GM12878 (cell line): Measurements from ENCODE around the gene B9D2. TPM values are rescaled to one million over a fixed set of nuclear protein-coding genes. Genes with fewer than 3 reads are reported as not detected.

Experiments used
- ATAC-seq: fragments of 200-7000 bp; cut with Tn5 transposase; 3 replicates; pipeline ENCODE4 v1.9.1; 2020; ENCODE audit warnings: mild to moderate bottlenecking, moderate library complexity
- BruUV-seq: library from RNA; stranded (reverse); fragments of 400-500 nt; replicated peaks from 2 replicates; lab custom pipeline; 2021; lab: Mats Ljungman, UMichigan
- CTCF ChIA-PET: fragments of 300-600 bp; sonication (Branson Sonifier 250); formaldehyde crosslinking; extraction: SDS; loops from one replicate; lab custom pipeline; 2021; ENCODE audit warnings: inconsistent platforms; lab: Yijun Ruan, JAX
- POLR2A ChIA-PET: fragments of 350-600 bp; formaldehyde crosslinking; extraction: SDS; loops from one replicate; lab custom pipeline; 2021; ENCODE audit warnings: inconsistent platforms; lab: Charles Lee
- RAD21 ChIA-PET: fragments of 300-600 bp; sonication (Branson Sonifier 250); formaldehyde crosslinking; loops from one replicate; lab custom pipeline; 2023; ENCODE audit warnings: antibody characterized with exemption; ENCODE audit not compliant: unreplicated experiment; lab: Charles Lee
- SMC1A ChIA-PET: fragments of 300-600 bp; sonication (Branson Sonifier 250); formaldehyde crosslinking; loops from one replicate; lab custom pipeline; 2023; ENCODE audit not compliant: unreplicated experiment, uncharacterized antibody; lab: Charles Lee
- DNase-seq: peaks from one replicate; pipeline ENCODE4 v3.0.0-alpha.2; 2011; ENCODE audit warnings: low read depth, low spot score
- FAIRE-seq: peaks from 3 replicates; lab custom pipeline; 2011; peaks lifted over from hg19 to GRCh38; lab: Jason Lieb, UNC
- H2AFZ ChIP-seq: 2 replicates; pipeline ENCODE4 v1.6.0; 2011; ENCODE audit warnings: low read depth, low read length, control low read depth; ENCODE audit not compliant: control insufficient read depth
- H3K27ac ChIP-seq: 2 replicates; pipeline ENCODE4 v1.5.1; 2011; ENCODE audit warnings: control low read depth; ENCODE audit not compliant: control insufficient read depth, insufficient read depth
- H3K27me3 ChIP-seq, 2 experiments: replicated peaks in 1 of 2; 2 replicates each; pipeline versions ENCODE4 v1.6.0 to v1.6.1; 2011; ENCODE audit warnings: low read length in 1 of 2; ENCODE audit not compliant: control insufficient read depth in 2 of 2, insufficient read depth in 2 of 2
- H3K36me3 ChIP-seq, 2 experiments: 2 replicates each; pipeline ENCODE4 v1.5.1; 2011; ENCODE audit warnings: low read length in 1 of 2; ENCODE audit not compliant: control insufficient read depth in 2 of 2, insufficient read depth in 2 of 2
- H3K4me1 ChIP-seq: 2 replicates; pipeline ENCODE4 v1.6.1; 2011; ENCODE audit warnings: mild to moderate bottlenecking, low read length, moderate library complexity, mixed read lengths; ENCODE audit not compliant: control insufficient read depth, insufficient read depth
- H3K4me2 ChIP-seq: 2 replicates; pipeline ENCODE4 v1.6.0; 2011; ENCODE audit warnings: control low read depth; ENCODE audit not compliant: control insufficient read depth, insufficient read depth
- H3K4me3 ChIP-seq: fragments of 200-600 bp; sonication (generic); 2 replicates; pipeline ENCODE4 v1.5.1; 2016
- H3K79me2 ChIP-seq: 2 replicates; pipeline ENCODE4 v1.6.0; 2011; ENCODE audit warnings: low read length; ENCODE audit not compliant: control insufficient read depth, insufficient read depth
- H3K9ac ChIP-seq: 2 replicates; pipeline ENCODE4 v1.8.0; 2011; ENCODE audit warnings: low read length, control low read depth, mixed read lengths; ENCODE audit not compliant: control insufficient read depth, insufficient read depth
- H3K9me3 ChIP-seq: replicated peaks from 3 replicates; pipeline ENCODE4 v1.5.1; 2011; ENCODE audit warnings: mild to moderate bottlenecking, low read length; ENCODE audit not compliant: control insufficient read depth, insufficient read depth
- H4K20me1 ChIP-seq: 2 replicates; pipeline ENCODE4 v1.6.0; 2011; ENCODE audit not compliant: control insufficient read depth, insufficient read depth
- CREM ChIP-seq: IDR thresholded peaks from 2 replicates; pipeline ENCODE4 v1.6.1; 2014; ENCODE audit warnings: antibody characterized with exemption, low read depth
- IKZF2 ChIP-seq, 2 experiments: fragments of 450-650 bp; IDR thresholded peaks; 2 replicates each; pipeline ENCODE4 v1.6.1; 2017; ENCODE audit warnings: mild to moderate bottlenecking in 2 of 2, moderate library complexity in 2 of 2
- IRF4 ChIP-seq: IDR thresholded peaks from 2 replicates; pipeline ENCODE4 v1.6.1; 2011; ENCODE audit warnings: low read depth, low read length
- IRF5 ChIP-seq: fragments of 450-650 bp; IDR thresholded peaks from 2 replicates; pipeline ENCODE4 v1.6.1; 2017; ENCODE audit warnings: borderline replicate concordance
- MEF2B ChIP-seq: fragments of 450-650 bp; IDR thresholded peaks from 2 replicates; pipeline ENCODE4 v1.6.1; 2018; ENCODE audit warnings: mild to moderate bottlenecking, moderate library complexity; ENCODE audit not compliant: partially characterized antibody, poor library complexity, severe bottlenecking
- MTA2 ChIP-seq: fragments of 450-650 bp; IDR thresholded peaks from 2 replicates; pipeline ENCODE4 v1.6.1; 2016; ENCODE audit warnings: low read depth, mild to moderate bottlenecking, moderate library complexity
- PRDM15 ChIP-seq: fragments of 450-650 bp; formaldehyde crosslinking; IDR thresholded peaks from 2 replicates; pipeline ENCODE4 v1.4.0; 2020; ENCODE audit warnings: mild to moderate bottlenecking, moderate library complexity
- RAD51 ChIP-seq: fragments of 450-650 bp; IDR thresholded peaks from 2 replicates; pipeline ENCODE4 v1.6.1; 2016; ENCODE audit warnings: moderate library complexity, mild to moderate bottlenecking, inconsistent platforms
- RELB ChIP-seq: fragments of 450-650 bp; IDR thresholded peaks from 2 replicates; pipeline ENCODE4 v1.6.1; 2017; ENCODE audit warnings: low read depth, mild to moderate bottlenecking, moderate library complexity
- SMC3 ChIP-seq: IDR thresholded peaks from 2 replicates; pipeline ENCODE4 v1.6.1; 2011; ENCODE audit warnings: low read length, improper control_type of control experiment, borderline replicate concordance
- SUZ12 ChIP-seq: fragments of 200-600 bp; sonication (generic); IDR thresholded peaks from one replicate; pipeline ENCODE4 v1.6.1; 2018; ENCODE audit warnings: antibody characterized with exemption, mild to moderate bottlenecking; ENCODE audit not compliant: unreplicated experiment
- ZBTB4 ChIP-seq: fragments of 450-650 bp; formaldehyde crosslinking; IDR thresholded peaks from 2 replicates; pipeline ENCODE4 v1.4.0; 2022; ENCODE audit warnings: mild to moderate bottlenecking, moderate library complexity
- ZNF217 ChIP-seq: fragments of 450-650 bp; IDR thresholded peaks from 2 replicates; pipeline ENCODE4 v1.6.1; 2017; ENCODE audit warnings: antibody characterized with exemption, mild to moderate bottlenecking
- WGBS: methylation state at CpG from one replicate; pipeline ENCODE4 v1.1.6; 2016; ENCODE audit warnings: low lambda C conversion rate; ENCODE audit not compliant: insufficient replicate concordance, insufficient coverage; ENCODE audit errors: missing lambda C conversion rate; 5-methylcytosine and 5-hydroxymethylcytosine counted together
- in situ Hi-C: fragments of 300-500 bp; cut with MboI; formaldehyde crosslinking; loops from 9 replicates; pipeline ENCODE4 v1.14.3; 2018; ENCODE audit warnings: mixed read lengths
- intact Hi-C: fragments of 100-400 bp; cut with micrococcal nuclease; formaldehyde crosslinking; loops from one replicate; pipeline ENCODE4 v1.14.2; 2022; ENCODE audit not compliant: unreplicated experiment
- polyA plus RNA-seq, 11 experiments: library from polyadenylated mRNA; depleted of rRNA in 4 of 11; unstranded in 6 of 11; stranded (reverse) in 5 of 11; fragments of >200 nt; fragmentation: Nextera tagmentation in 4 of 11; fragmentation: Illumina TruSeq in 1 of 11; extraction: Ambion mirVana in 4 of 11; extraction: Trizol in 1 of 11; gene quantifications; 1 replicate in 1 of 11; 2 replicates in 10 of 11; pipeline versions ENCODE4 v1.2.1 to v1.2.3, GENCODE V29; 2011 to 2016; ENCODE audit warnings: inconsistent platforms in 2 of 11, missing spikeins in 2 of 11, low read depth in 1 of 11
- total RNA-seq, 4 experiments: library from RNA; depleted of rRNA in 3 of 4; stranded (reverse); fragments of >200 nt in 3 of 4; fragmentation: Illumina TruSeq in 1 of 4; extraction: Trizol in 1 of 4; gene quantifications; 2 replicates each; pipeline versions ENCODE4 v1.2.1 to v1.2.3, GENCODE V29; 2013 to 2021

Gene B9D2
- total and polyA plus RNA-seq, 10 of the 15 experiments (the other 5 are each of a cell fraction or from before 2014, with no cell fraction given), result 2.4 to 12.4 (median 5.0) TPM

- ATAC-seq (no peak; the same call in 2 of the 3 replicates), DNase-seq (no peak), FAIRE-seq (no peak)
- H4K20me1 ChIP-seq, result no peaks in the 10 kb centered on the region
- ChIA-PET CTCF (interaction anchor here (0.7 to 9.3 kb wide), 13 partner anchors 10 to 159 kb away, joined by 3 to 91 read pairs (median 3); partner anchors contain the start of genes DMAC2 and TGFB1), SMC1A (interaction anchor here (1.1 to 4.7 kb wide), 9 partner anchors 8 to 100 kb away, joined by 3 to 24 read pairs (median 8); partner anchors contain the start of genes DMAC2 and TMEM91), RAD21 (interaction anchor here (0.5 to 4.3 kb wide), 16 partner anchors 7 to 1393 kb away, joined by 3 to 41 read pairs (median 4); partner anchors contain the start of genes DMAC2, HNRNPUL1, PSMC4 and TGFB1), POLR2A (interaction anchor here (0.6 to 3.3 kb wide), 10 partner anchors 8 to 189 kb away, joined by 3 to 46 read pairs (median 6); partner anchors contain the start of genes HNRNPUL1 and TGFB1)
- H3K4me2 ChIP-seq, result peak overlapping the region; percentile 73
- no peaks in the 10 kb centered on the region for H3K36me3 ChIP-seq
- peak overlapping the region; percentile 94 for H3K27ac ChIP-seq
- peak overlapping the region; percentile 69 for H2AFZ ChIP-seq
- WGBS, result 20% methylated on average over 6 of the region's 6 CpGs
- TSS peak; percentile 88 for BruUV-seq
- peaks cover 28% of the 10 kb centered on the region for H3K4me1 ChIP-seq
- intact Hi-C loops, result no loop called here
- in situ Hi-C loops, result no loop called here
- H3K9ac ChIP-seq, result peak overlapping the region; percentile 97
- H3K4me3 ChIP-seq, result peak overlapping the region; percentile 92
- peaks cover 27% of the 10 kb centered on the region for H3K79me2 ChIP-seq
- no peaks in the 10 kb centered on the region for H3K9me3 ChIP-seq
- no peaks in the 10 kb centered on the region for H3K27me3 ChIP-seq
- no peak for TF ChIP-seq CREM
- TF ChIP-seq SMC3, result no peak
- TF ChIP-seq RAD51, result peak; percentile 65; the same call in 1 of the 2 replicates
- no peak for TF ChIP-seq MEF2B
- no peak for TF ChIP-seq ZBTB4 (CRISPR knock-in tag)
- TF ChIP-seq IRF4, result no peak
- TF ChIP-seq SUZ12, result no peak
- no peak for TF ChIP-seq IRF5
- TF ChIP-seq RELB, result peak; percentile 77
- TF ChIP-seq PRDM15 (CRISPR knock-in tag), result no peak
- TF ChIP-seq IKZF2 (IDR thresholded peaks at IDR 0.05), result peak in 1 of 2 experiments; percentile 19; a peak in 2 of 4 replicates
- TF ChIP-seq ZNF217, result 0 out of 2 replicates have a peak, but pooled peaks have one; percentile 38
- TF ChIP-seq MTA2, result no peak
Observed at GRCh38 chr19:41363371-41363752, 587 bp downstream of the B9D2 start.
